Omental fat pad (tissue), 4 donors: Measurements from ENCODE around the gene AMOTL2. TPM values are rescaled to one million over a fixed set of nuclear protein-coding genes. Genes with fewer than 3 reads are reported as not detected.
A peak's percentile ranks its signal among the peaks of the same experiment; 100 is the strongest.

Source experiments
- ATAC-seq: fragments of 150-250 bp; one replicate; pipeline ENCODE4 v1.9.1; 2016; ENCODE audit warnings: mild to moderate bottlenecking, moderate library complexity; ENCODE audit not compliant: low FRiP score
- DNase-seq: peaks from one replicate; pipeline ENCODE4 v3.0.0-alpha.2; 2019; ENCODE audit warnings: low spot score
- CTCF ChIP-seq, 3 donors: fragments of 450-650 bp; IDR thresholded peaks; one replicate each; pipeline ENCODE4 v1.5.1; 2016 to 2017; ENCODE audit warnings: antibody characterized with exemption in 3 of 3, mild to moderate bottlenecking in 3 of 3, moderate library complexity in 2 of 3
- total RNA-seq, 4 donors: library from RNA; depleted of rRNA; stranded (reverse); fragments of >200 nt; gene quantifications; one replicate each; pipeline ENCODE4 v1.1.0, GENCODE V29; 2016

The AMOTL2 gene
- total RNA-seq, 4 donors from 2014 or later, result 99.0 to 201 (median 158) TPM

DNA sequence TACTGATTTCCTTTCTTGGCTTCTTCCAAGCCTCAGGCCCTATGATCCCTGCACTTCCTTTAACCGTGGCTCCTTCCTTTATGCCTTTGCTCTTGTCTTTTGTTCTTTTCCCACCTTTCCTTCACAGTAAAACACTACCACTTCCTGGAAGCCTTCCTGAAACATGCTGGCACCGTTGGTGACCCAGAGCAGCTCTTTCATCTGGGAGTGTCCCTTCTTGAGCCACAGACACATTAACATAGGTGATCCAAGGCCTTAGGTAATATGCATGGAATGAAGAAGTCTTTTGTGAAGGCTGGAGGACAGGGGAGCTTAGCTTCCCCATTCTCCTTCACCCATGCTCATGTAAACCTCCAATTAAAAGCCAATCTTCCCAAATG, 39.4 kb downstream of the AMOTL2 start:
- DNase-seq, result no peak
- ATAC-seq, result no peak
- no peak for TF ChIP-seq CTCF (IDR thresholded peaks at IDR 0.05)

DNA sequence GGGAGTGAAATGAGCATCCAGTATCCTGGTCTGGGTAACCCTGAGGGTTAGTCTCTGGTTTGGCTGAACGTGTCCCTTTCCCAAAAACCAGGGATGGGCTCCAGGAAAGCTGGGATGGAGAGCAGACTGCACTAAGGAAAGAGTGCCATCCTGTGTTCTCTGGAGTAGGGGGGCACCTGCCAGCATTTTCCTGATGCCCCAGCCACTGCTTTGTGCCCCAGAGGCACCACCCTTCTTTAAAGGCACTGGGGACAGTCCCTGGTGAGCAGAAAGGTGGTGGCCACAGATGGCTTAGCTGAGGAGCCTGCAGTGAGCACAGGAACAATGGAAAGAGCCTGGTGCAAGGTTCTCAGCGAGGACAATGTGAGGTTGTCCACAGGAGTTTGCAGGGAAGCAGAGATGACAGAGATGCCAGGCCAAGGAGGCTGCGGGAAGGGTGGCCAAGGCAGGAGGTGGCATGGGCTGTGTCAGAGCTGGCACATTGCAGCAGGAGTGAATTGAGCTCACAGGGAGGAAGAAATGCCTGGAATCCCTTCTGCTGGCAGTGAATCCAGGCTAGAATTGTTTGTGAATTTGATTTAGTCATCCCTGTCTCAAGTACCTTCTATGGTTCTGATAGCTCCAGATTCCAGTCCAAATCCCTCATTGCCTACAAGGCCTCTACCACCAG, 39.9 kb downstream of the AMOTL2 start:
- ATAC-seq, result no peak
- TF ChIP-seq CTCF (IDR thresholded peaks at IDR 0.05), result no peak

DNA sequence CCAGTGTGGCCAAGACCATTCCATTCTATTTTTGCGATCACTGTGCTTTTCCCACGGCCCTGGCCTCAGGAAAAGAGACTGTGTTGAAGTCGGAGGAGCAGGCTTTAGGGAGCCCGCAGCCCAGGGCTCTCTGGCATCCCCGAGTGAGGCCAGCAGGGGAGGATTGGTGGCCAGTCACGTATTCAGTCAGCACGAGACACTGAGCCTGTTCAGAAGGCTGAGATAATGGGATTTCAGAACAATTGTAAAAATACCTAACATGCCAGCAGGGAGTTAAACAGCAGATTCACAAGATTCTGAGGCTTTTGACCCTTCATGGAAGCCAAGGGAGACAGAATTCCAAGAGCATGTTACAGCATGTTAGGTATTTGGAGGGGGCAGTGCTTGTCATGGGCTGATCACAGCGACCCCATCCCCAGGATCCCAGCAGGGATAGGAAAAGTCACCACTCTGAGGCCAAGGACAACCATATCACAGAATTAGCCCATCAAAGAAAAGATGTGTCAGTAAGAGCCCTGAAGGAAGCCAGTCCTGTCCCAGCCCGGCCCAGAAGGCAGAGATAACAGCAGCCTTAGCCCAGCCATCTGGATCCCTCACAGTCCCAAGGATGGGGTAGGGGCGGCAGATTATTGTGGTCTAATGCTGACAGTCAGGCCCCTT, 40.6 kb downstream of the AMOTL2 start:
- ATAC-seq (no peak), DNase-seq (peak; percentile 18)
- no peak for TF ChIP-seq CTCF (IDR thresholded peaks at IDR 0.05)

More for the DNA sequence above, 39.9 kb downstream of the AMOTL2 start:
- DNase-seq, result peak; percentile 17

DNA sequence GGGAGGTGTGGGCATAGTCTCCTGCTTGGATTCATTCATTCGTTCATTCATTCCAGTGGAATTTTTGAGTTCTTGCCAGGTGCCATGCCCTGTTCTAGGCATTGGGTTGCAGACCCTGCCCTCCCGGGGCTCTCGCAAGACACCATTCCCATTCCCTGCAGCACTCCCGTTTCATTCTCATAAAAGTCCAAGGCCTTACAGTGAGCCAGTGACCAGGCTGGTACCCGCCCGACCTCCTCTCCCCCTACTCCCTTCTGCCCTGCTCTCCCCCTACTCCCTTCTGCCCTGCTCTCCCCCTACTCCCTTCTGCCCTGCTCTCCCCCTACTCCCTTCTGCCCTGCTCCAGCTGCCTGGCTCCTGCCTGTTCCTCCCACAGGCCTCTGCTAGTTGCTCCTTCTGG, 41.9 kb downstream of the AMOTL2 start:
- no peak for TF ChIP-seq CTCF (IDR thresholded peaks at IDR 0.05)
- peak; percentile 12 for DNase-seq
- ATAC-seq, result no peak

DNA sequence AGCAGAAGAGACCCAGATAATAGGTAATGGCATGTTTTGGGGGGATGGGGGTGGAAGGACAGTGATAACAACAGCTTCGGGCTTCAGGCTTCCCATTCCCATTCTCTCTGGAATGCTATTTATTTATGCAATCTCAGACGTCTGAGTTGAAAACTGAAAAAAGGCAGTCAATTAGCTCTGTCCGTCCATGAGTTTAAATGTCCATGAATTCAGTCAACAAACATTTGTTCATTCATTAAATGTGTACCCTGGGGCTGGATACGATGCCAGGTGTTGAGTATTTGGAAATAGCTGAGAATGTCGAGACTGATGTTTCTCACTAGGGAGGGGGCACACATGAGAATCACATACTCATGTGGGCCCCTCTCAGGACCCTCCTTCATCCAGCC, 42.4 kb downstream of the AMOTL2 start:
- TF ChIP-seq CTCF (IDR thresholded peaks at IDR 0.05), result no peak
- no peak for DNase-seq
- no peak for ATAC-seq

- no peak for TF ChIP-seq CTCF (IDR thresholded peaks at IDR 0.05)
- peak; percentile 10 for DNase-seq
Observed at GRCh38 chr3:134330883-134331810, 43.1 kb downstream of the AMOTL2 start.

More at GRCh38 chr3:134330883-134331810, 43.1 kb downstream of the AMOTL2 start:
- no peak for ATAC-seq
